NCI-H1048 (cell line): ENCODE results near the gene ATG12.

Source experiments
- DNase-seq: peaks from one replicate; lab custom pipeline; 2025; lab: John Stamatoyannopoulos, UW

The ATG12 gene

DNA sequence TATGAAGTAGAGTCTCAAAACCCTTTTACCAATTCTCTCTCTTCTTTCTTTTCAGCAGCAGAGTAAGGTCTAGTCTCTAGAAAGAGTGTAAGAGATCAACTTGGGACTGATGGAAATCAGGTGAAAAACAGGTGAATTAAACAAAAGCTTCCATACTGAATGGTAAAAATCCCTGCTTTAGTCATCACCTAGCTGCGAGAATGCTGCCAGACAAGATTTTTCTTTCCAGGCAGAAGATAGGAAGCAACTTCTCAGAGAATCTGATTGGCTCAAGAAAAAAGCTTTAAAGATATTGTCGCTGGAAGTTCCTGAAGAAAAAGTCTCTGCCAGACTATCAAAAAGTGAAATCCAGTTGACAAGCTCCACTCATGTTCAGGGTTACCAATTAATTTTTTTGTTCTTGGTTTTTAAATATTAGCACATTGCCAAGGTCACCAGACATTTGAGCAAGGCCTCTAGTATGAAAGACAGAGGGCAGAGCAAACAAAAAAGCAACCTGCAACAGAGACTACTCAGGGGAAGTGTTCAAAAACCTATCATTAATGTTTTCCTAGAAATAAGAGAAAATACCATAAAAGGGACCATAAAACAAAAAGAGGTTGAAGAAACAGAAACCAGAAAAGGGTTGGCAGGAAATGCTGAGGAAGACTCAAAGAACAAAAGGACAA is 34.2 kb downstream of the ATG12 start:
- DNase-seq: no peak

DNA sequence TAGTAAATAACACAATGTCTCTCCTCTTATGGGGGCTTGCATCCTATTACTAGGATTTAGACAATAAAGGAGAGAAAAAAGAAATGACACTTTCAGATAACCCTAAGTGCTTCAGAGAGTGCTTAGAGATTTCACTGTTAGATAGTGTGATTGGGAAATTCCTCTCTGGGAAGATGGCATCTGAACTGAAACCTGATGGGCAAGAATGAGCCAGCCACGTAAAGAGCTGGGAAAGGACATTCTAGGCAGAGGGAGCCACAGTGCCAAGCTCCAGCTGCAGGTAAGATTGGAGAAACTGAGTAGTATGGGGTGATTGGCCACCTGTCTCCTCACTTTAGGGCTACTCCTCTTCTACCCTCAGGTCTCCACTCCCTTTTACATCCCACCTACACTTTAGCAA is 39.4 kb downstream of the ATG12 start:
- no peak for DNase-seq

DNA sequence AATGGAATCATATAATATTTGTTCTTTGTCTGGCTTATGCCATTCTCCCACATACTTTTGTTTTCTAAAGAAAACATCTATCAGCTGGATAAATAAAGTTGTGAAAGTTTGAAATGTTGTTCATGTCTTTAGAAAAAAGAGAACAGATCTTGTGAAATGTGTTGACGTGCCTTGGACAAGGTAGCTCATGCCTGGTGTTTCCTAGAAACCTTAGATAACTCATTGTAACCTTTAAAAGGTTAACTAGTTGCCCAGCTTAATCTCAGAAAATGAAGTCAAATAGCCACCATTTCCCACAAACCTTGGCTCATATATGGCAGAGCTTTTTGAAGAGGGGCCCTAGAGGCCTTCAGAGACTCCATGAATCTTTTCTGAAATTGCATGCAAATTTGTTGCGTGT is 40.2 kb downstream of the ATG12 start:
- no peak for DNase-seq

DNA sequence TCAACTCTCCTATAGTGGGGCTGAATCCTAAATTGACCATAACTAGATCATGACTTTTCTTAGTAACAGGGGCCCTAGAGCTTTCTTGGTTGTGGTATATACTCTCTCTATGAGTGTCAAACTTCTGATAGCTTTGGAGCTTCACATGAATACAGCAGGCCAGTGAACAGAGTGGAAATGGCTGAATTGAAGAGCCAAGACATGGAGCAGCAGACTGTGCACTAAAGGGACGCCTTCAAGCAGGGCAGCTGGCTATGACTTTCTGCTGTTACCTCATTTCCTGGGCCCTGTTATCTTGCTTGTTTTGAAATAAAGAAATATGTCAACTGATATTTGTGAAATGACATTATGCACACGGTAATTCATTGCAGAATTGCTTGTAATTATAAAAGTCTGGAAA is 41.3 kb downstream of the ATG12 start:
- DNase-seq: no peak

DNA sequence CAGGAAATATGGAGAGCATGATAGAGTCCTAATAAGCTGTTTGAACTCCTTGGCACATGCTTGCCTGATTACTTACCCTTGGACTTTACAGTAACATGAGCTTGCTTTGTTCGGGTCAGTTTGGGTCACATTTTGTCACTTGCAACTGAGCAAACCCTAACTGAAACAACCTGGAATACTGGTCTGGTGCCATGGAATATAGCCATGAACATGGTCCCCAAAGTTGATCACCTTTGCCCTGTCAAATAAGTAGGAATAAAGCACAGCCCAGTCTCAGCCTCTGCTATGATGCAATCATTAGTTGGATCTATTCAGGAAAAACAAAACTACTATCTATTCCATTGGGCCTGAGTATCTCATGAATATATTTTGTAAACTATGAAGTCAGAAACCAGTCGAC is 43.1 kb downstream of the ATG12 start:
- DNase-seq: no peak

DNA sequence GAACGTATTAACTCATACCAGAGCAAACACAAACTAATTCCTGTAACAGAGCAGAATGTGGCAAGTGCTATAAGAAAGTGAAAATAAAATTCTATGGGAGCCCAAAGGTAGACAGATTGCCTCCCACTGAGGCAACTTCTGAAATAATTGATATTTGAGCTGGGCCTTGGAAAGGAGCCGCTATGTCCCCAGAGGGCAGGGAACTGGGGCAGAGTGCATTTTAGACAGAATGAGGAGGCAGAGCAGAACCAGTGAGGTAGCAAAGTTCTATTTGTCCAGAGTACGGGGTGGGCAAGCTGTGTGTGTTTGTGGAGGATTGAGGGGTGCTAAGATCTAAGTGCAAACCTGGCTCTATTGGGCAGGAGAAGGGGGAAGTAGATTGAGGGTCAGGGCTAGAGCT is 44.7 kb downstream of the ATG12 start:
- no peak for DNase-seq

DNA sequence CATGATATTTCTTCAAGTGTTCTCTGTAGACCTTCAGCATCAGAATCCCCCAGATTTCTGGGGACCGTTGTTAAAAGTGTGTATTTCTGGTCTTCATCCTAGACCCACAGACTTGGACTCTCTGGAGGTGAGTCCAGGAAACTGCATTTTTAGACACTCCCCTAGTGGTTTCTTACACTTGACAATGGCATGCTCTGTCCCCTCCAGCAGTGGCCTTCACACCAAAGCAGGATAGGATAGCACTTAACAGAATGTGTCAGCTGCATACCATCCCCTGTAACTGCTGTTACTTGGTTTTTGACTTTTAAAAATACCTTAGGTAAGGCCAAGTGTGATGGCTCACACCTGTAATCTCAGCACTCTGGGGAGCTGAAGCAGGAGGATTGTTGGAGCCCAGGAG is 45.7 kb downstream of the ATG12 start:
- DNase-seq: no peak

DNA sequence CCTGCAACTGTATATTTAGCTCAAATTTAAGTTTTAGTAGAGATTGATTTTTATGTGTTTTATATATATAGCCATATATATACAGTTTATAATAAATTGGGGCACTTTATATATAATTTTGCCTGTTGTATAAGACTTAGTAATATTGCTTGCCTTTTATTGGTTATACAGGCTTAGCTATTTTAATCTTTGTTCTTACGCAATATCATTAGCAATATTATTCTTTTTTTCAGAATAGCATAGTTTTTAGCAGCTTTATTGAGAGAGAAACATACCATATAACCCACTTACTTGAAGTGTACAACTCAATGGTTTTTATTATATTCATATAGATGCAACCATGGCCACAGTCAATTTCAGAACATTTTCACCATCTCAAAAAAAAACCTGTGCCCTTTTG is 52.9 kb downstream of the ATG12 start:
- DNase-seq: no peak

DNA sequence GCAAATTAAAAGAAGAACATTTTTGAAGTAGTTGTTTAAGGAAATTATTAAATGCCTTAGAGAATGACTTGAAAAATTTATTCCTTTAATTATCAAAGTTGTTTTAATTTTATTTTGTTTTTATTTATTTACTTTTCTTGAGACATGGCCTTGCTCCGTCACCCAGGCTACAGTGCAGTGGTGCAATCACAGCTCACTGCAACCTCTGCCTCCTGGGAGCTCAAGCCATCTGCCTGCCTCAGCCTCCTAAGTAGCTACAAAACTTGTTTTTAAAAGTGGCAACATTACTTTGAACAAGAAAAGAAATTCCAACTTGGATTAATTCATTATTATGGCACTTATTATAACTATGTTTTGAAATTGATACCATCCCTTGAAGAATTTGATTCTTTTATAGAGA is 53.9 kb downstream of the ATG12 start:
- no peak for DNase-seq

DNA sequence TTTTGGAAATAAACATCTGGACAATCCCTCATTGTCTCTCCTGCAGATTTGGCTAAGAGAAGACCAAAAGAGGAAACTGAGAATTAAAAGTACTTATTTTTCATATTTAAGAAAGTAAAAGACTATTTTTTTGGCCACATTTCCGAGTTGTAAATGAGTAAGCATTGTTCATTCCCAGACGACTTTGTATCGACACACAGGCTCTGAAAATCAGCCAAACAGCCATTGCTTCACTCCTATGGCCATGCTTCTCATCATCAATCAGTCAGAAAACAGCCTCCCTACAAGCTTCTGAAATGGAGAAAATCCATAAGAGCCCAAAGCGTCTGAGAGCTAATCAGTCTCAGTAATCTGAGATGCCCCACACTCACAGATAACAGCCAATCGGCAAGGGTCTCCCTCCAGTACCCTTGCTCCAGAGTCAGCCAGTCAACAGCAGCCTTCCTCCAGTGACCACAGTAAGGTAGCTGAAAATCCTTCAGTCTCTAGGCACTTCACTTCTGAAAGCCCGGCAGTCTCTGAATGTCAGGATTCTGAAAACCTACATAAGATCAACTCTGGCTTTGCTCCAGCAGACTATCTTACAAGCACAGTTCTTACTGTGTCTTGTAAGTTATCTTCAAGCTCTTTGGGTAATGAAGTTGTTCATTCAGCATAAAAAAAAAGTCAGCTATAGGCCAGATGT is 55.8 kb downstream of the ATG12 start:
- no peak for DNase-seq

DNA sequence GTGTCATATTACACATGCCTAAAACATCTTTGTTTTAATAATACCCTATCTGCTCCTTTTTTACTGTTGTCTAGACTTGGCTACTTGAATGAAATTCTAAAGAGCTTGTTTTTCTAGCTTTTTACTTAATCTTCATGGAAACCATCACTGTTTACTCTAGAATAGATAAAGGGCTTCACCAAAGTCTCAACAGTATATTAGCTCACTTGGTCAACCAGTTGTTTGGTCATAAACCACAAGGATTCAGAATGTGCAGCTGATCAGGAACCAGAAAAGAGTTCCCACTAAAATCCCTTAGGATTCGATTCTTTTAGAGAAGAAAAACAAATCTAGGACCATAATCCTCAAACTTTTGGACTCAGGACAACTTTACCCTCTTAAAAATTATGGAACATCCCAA is 62.9 kb downstream of the ATG12 start:
- DNase-seq: no peak
